ENCODE data around the gene MATCAP1. TPM values are rescaled to one million over a fixed set of nuclear protein-coding genes. Genes with fewer than 3 reads are reported as not detected.

The MATCAP1 gene
- total and polyA plus RNA-seq, 2 of the 13 experiments (the other 11 are each of a cell fraction or from before 2014, with no cell fraction given) = 11.2 to 24.5 TPM

GRCh38 chr16:67154578-67155294, 29.0 kb downstream of the MATCAP1 start (continued):
- TF ChIP-seq ZNF451 (CRISPR knock-in tag; IDR thresholded peaks at IDR 0.05) = no peak
- 0 out of 2 replicates have a peak, but pooled peaks have one; percentile 1 for TF ChIP-seq DR1 (CRISPR knock-in tag; IDR thresholded peaks at IDR 0.05)
- no peak for TF ChIP-seq MAX (IDR thresholded peaks at IDR 0.05)
- TF ChIP-seq ZNF350 (CRISPR knock-in tag; IDR thresholded peaks at IDR 0.05; ENCODE audit: borderline replicate concordance, low read depth) = no peak
- no peak for TF ChIP-seq ZFX (CRISPR knock-in tag; IDR thresholded peaks at IDR 0.05; ENCODE audit: low read depth)
- no peak for TF ChIP-seq HMGXB4 (CRISPR knock-in tag; IDR thresholded peaks at IDR 0.05; ENCODE audit: borderline replicate concordance in 1 of 2, low read depth in 1 of 2)
- TF ChIP-seq ZNF781 (CRISPR knock-in tag; IDR thresholded peaks at IDR 0.05; ENCODE audit: borderline replicate concordance, not compliant biosample characterization) = no peak
- TF ChIP-seq ZBED4 (CRISPR knock-in tag; IDR thresholded peaks at IDR 0.05; ENCODE audit: borderline replicate concordance) = no peak
- no peak for TF ChIP-seq ZNF430 (CRISPR knock-in tag; IDR thresholded peaks at IDR 0.05)
- no peak for TF ChIP-seq SIX1 (CRISPR knock-in tag; IDR thresholded peaks at IDR 0.05; ENCODE audit: borderline replicate concordance)
- TF ChIP-seq AGO2 (optimal IDR thresholded peaks at IDR 0.05; ENCODE audit: low read depth, low read length) = peak; percentile 58
- no peak for TF ChIP-seq PLRG1 (conservative IDR thresholded peaks at IDR 0.05)
- TF ChIP-seq ZNF264 (CRISPR knock-in tag; IDR thresholded peaks at IDR 0.05) = no peak
- 0 out of 2 replicates have a peak, but pooled peaks have one; percentile 9 for TF ChIP-seq ZC3H13 (CRISPR knock-in tag; IDR thresholded peaks at IDR 0.05)

Measured in HepG2 (cell line).